Muscle of arm (tissue), 12 donors: ENCODE data around the gene SLC6A15. TPM values are rescaled to one million over a fixed set of nuclear protein-coding genes. Genes with fewer than 3 reads are reported as not detected.

Experiments
- polyA plus RNA-seq, 12 donors: library from polyadenylated mRNA; unstranded; fragments of 120-200 nt; gene quantifications; one replicate each; pipeline ENCODE4 v1.2.1, GENCODE V29; 2013; ENCODE audit not compliant: insufficient read length in 12 of 12

The SLC6A15 gene
- polyA plus RNA-seq, 12 donors, result 1.2 to 4.0 (median 2.3) TPM; not detected in 2

Other genes with a start within 250 kb of the SLC6A15 start
- under 1 TPM in 3 of 12 donors, not detected in 9; 0.10 to 0.30 (median 0.20) TPM for gene TSPAN19, start 123.5 kb upstream of the SLC6A15 start, polyA plus RNA-seq
- 1 to 10 TPM in 2 of 12 donors, under 1 TPM in 8, not detected in 2; 0.32 to 1.9 (median 0.64) TPM for gene LRRIQ1, start 123.6 kb upstream of the SLC6A15 start, polyA plus RNA-seq